H1 (cell line): Measurements from ENCODE around the gene RASSF4.

Source experiments
- BRCA1 ChIP-seq: IDR thresholded peaks from 2 replicates; pipeline ENCODE4 v1.6.1; 2012; ENCODE audit warnings: low read depth, low read length, improper control_type of control experiment
- CHD2 ChIP-seq: IDR thresholded peaks from 2 replicates; pipeline ENCODE4 v1.6.1; 2012; ENCODE audit warnings: low read length, improper control_type of control experiment
- CTCF ChIP-seq, 3 experiments: IDR thresholded peaks; 1 replicate in 2 of 3; 2 replicates in 1 of 3; pipeline versions ENCODE4 v1.5.1 to v1.6.1; 2011; ENCODE audit warnings: low read length in 3 of 3, mild to moderate bottlenecking in 3 of 3, inconsistent platforms in 2 of 3, low read depth in 1 of 3, moderate library complexity in 1 of 3; ENCODE audit not compliant: insufficient read depth in 1 of 3; ENCODE audit errors: control extremely low read depth in 1 of 3
- EP300 ChIP-seq, 2 experiments: IDR thresholded peaks; 1 replicate in 1 of 2; 2 replicates in 1 of 2; pipeline ENCODE4 v1.6.1; 2011 to 2012; ENCODE audit warnings: low read depth in 2 of 2, low read length in 2 of 2, mild to moderate bottlenecking in 2 of 2, borderline replicate concordance in 1 of 2, inconsistent platforms in 1 of 2, moderate library complexity in 1 of 2
- POLR2AphosphoS5 ChIP-seq: IDR thresholded peaks from 2 replicates; pipeline ENCODE4 v1.6.1; 2011; ENCODE audit warnings: low read depth, low read length
- RFX5 ChIP-seq: IDR thresholded peaks from 2 replicates; pipeline ENCODE4 v1.6.1; 2011; ENCODE audit warnings: low read depth, low read length, improper control_type of control experiment, borderline replicate concordance
- TF ChIP-seq, protein P1 (sequence below): IDR thresholded peaks from 2 replicates; pipeline ENCODE4 v1.6.1; 2012; ENCODE audit warnings: low read length, inconsistent platforms
- TF ChIP-seq, protein P2 (sequence below): IDR thresholded peaks from 2 replicates; pipeline ENCODE4 v1.6.1; 2012; ENCODE audit warnings: inconsistent platforms

GRCh38 chr10:44961230-44961571, 1.6 kb downstream of the RASSF4 start:
- TF ChIP-seq RFX5 (no peak), CTCF (IDR thresholded peaks at IDR 0.05; ENCODE audit: control extremely low read depth in 1 of 3, insufficient read depth in 1 of 3, low read depth in 1 of 3, low read length in 3 of 3) (no peak), BRCA1 (no peak), EP300 (IDR thresholded peaks at IDR 0.05; ENCODE audit: borderline replicate concordance in 1 of 2, low read depth in 2 of 2, low read length in 2 of 2) (no peak), CHD2 (no peak), POLR2AphosphoS5 (no peak)
- TF ChIP-seq, protein P1, sequence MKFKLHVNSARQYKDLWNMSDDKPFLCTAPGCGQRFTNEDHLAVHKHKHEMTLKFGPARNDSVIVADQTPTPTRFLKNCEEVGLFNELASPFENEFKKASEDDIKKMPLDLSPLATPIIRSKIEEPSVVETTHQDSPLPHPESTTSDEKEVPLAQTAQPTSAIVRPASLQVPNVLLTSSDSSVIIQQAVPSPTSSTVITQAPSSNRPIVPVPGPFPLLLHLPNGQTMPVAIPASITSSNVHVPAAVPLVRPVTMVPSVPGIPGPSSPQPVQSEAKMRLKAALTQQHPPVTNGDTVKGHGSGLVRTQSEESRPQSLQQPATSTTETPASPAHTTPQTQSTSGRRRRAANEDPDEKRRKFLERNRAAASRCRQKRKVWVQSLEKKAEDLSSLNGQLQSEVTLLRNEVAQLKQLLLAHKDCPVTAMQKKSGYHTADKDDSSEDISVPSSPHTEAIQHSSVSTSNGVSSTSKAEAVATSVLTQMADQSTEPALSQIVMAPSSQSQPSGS = no peak
- TF ChIP-seq, protein P2, sequence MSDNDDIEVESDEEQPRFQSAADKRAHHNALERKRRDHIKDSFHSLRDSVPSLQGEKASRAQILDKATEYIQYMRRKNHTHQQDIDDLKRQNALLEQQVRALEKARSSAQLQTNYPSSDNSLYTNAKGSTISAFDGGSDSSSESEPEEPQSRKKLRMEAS = no peak
